Fibroblast of lung (primary cell): ENCODE data around the gene ADRA2C. TPM values are rescaled to one million over a fixed set of nuclear protein-coding genes. Genes with fewer than 3 reads are reported as not detected.

Source experiments
- DNase-seq, 2 donors: peaks; one replicate each; pipeline versions ENCODE4 v3.0.0 to v3.0.0-alpha.2; 2010; ENCODE audit warnings: low read depth in 2 of 2
- H2AFZ ChIP-seq: 2 replicates; pipeline ENCODE4 v1.5.1; 2012; ENCODE audit warnings: low read length, control low read depth, inconsistent platforms
- H3K27ac ChIP-seq: 2 replicates; pipeline ENCODE4 v1.5.1; 2011; ENCODE audit warnings: low read length, control low read depth; ENCODE audit not compliant: insufficient read depth
- H3K27me3 ChIP-seq: 2 replicates; pipeline ENCODE4 v1.5.1; 2011; ENCODE audit warnings: mild to moderate bottlenecking, low read length; ENCODE audit not compliant: control insufficient read depth, insufficient read depth
- H3K36me3 ChIP-seq: 2 replicates; pipeline ENCODE4 v1.5.1; 2011; ENCODE audit warnings: low read length; ENCODE audit not compliant: control insufficient read depth, insufficient read depth
- H3K4me1 ChIP-seq: 2 replicates; pipeline ENCODE4 v1.5.1; 2011; ENCODE audit warnings: low read length; ENCODE audit not compliant: control insufficient read depth, insufficient read depth; ENCODE audit errors: extremely low read depth
- H3K4me2 ChIP-seq: 2 replicates; pipeline ENCODE4 v1.5.1; 2011; ENCODE audit warnings: low read length, control low read depth; ENCODE audit not compliant: insufficient read depth; ENCODE audit errors: extremely low read depth
- H3K4me3 ChIP-seq, 4 experiments: fragments of 200-600 bp in 1 of 4; sonication (generic) in 1 of 4; replicated peaks in 1 of 4; 2 replicates each; pipeline ENCODE4 v1.5.1; 2011 to 2016; ENCODE audit warnings: low read length in 4 of 4, low read depth in 3 of 4, mild to moderate bottlenecking in 3 of 4, control low read depth in 2 of 4, inconsistent platforms in 1 of 4, mixed read lengths in 1 of 4; ENCODE audit not compliant: insufficient read depth in 1 of 4; ENCODE audit errors: control extremely low read depth in 1 of 4
- H3K79me2 ChIP-seq: 2 replicates; pipeline ENCODE4 v1.5.1; 2012; ENCODE audit warnings: mild to moderate bottlenecking, low read length, inconsistent platforms; ENCODE audit not compliant: control insufficient read depth, insufficient read depth
- H3K9ac ChIP-seq: 2 replicates; pipeline ENCODE4 v1.5.1; 2011; ENCODE audit warnings: mild to moderate bottlenecking, low read length, control low read depth; ENCODE audit not compliant: insufficient read depth
- H3K9me3 ChIP-seq: 2 replicates; pipeline ENCODE4 v1.5.1; 2012; ENCODE audit warnings: low read depth, low read length; ENCODE audit not compliant: control insufficient read depth, insufficient read depth
- H4K20me1 ChIP-seq: 2 replicates; pipeline ENCODE4 v1.5.1; 2011; ENCODE audit warnings: low read length; ENCODE audit not compliant: control insufficient read depth, insufficient read depth; ENCODE audit errors: extremely low read depth
- EZH2 ChIP-seq: IDR thresholded peaks from 2 replicates; pipeline ENCODE4 v1.5.1; 2012; ENCODE audit warnings: low read length, control low read depth, mild to moderate bottlenecking; ENCODE audit errors: missing control alignments
- polyA plus RNA-seq, 2 donors: library from polyadenylated mRNA; depleted of rRNA in 1 of 2; stranded (reverse) in 1 of 2; unstranded in 1 of 2; fragments of >200 nt; gene quantifications; 2 replicates each; pipeline ENCODE4 v1.2.1, GENCODE V29; 2011 to 2012; ENCODE audit warnings: missing spikeins in 1 of 2
- total RNA-seq: library from RNA; depleted of rRNA; stranded (reverse); fragments of >200 nt; gene quantifications from 2 replicates; pipeline ENCODE4 v1.2.1, GENCODE V29; 2014
- TF ChIP-seq, protein P1 (sequence below), 2 donors: IDR thresholded peaks in 1 of 2; conservative IDR thresholded peaks in 1 of 2; 1 replicate in 1 of 2; 2 replicates in 1 of 2; pipeline ENCODE4 v1.5.1; 2011 to 2012; ENCODE audit warnings: low read length in 2 of 2, control low read depth in 1 of 2, inconsistent platforms in 1 of 2, low read depth in 1 of 2, mild to moderate bottlenecking in 1 of 2

The ADRA2C gene
- total and polyA plus RNA-seq, 2 donors (not counting 1 experiment from before 2014, with no cell fraction given): 0.30 to 0.33 TPM

DNA sequence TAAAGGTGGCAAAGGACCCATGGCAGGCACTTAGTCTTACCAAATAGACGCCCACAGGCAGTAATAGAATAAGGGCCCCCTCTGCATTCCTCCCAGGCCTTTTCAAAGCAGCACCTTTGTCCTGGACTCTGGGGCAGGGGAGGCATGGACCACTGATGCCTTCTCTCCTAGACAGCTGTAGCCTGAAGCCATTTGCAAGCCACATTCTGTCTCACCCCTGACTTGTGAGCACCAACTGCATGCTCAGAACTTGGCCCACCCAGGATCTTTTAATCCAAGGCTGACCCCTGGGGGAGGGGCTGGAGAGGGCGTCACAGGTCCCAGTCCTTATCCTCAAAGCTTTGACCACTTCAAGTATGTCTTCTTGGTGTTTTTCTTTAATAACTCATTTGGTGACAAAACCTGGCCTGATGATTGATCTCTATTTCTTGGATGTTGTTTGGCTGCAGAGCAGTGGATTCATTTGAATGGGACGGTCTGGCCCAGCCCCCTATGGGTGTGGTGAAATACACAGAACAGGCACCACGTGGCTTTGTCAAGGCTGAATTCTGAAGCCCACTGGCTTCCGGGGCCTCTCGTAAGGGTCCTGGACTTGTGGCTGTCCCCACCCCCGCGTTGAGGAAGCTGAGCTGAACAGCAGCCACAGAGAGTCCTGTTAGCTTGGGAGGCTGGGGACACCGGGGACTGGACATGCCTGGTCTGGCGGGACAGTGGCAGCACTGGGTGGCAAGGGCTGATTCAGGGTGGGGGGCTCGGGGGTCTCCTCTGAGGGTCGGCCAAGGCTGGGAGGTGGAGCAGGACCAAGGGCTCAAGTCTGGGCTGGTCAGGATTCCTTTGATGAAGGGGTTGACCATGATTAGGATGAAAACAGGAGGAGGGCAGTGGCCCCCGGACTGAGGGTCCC lies 36.6 kb downstream of the ADRA2C start:
- H3K4me1 ChIP-seq: no peaks in the 10 kb centered on the region
- H3K27ac ChIP-seq: no peak overlapping the region
- no peak overlapping the region for H3K9ac ChIP-seq
- H3K27me3 ChIP-seq: no peaks in the 10 kb centered on the region
- TF ChIP-seq, protein P1, sequence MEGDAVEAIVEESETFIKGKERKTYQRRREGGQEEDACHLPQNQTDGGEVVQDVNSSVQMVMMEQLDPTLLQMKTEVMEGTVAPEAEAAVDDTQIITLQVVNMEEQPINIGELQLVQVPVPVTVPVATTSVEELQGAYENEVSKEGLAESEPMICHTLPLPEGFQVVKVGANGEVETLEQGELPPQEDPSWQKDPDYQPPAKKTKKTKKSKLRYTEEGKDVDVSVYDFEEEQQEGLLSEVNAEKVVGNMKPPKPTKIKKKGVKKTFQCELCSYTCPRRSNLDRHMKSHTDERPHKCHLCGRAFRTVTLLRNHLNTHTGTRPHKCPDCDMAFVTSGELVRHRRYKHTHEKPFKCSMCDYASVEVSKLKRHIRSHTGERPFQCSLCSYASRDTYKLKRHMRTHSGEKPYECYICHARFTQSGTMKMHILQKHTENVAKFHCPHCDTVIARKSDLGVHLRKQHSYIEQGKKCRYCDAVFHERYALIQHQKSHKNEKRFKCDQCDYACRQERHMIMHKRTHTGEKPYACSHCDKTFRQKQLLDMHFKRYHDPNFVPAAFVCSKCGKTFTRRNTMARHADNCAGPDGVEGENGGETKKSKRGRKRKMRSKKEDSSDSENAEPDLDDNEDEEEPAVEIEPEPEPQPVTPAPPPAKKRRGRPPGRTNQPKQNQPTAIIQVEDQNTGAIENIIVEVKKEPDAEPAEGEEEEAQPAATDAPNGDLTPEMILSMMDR (conservative IDR thresholded peaks at IDR 0.05 in 1 of 2, IDR thresholded peaks at IDR 0.05 in 1 of 2; ENCODE audit: low read depth in 1 of 2, low read length in 2 of 2): no peak
- no peak for TF ChIP-seq EZH2
- no peaks in the 10 kb centered on the region for H3K9me3 ChIP-seq
- H4K20me1 ChIP-seq: no peaks in the 10 kb centered on the region
- no peak overlapping the region for H2AFZ ChIP-seq
- H3K36me3 ChIP-seq: no peaks in the 10 kb centered on the region
- DNase-seq: no peak
- H3K4me2 ChIP-seq: no peak overlapping the region
- H3K79me2 ChIP-seq: no peaks in the 10 kb centered on the region
- H3K4me3 ChIP-seq: no peak overlapping the region

DNA sequence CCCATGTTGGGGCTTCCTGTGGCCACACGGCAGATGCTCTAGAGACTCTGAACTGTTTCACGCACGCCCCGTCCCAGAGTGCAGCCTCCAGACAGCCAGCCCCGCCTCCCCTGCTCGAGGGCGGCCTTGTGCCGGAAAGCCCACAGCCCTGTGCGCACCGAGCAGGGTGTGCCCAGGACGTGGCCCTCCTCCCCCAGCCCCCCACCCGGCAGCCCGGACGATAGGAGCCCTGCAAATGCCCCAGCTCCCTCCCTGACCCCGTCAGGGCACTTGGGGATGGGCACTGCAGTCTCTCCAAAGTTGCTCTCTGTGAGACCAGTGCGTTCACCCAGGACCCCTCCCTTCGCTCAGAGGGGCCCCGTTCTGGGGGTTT lies 37.3 kb downstream of the ADRA2C start:
- Histone ChIP-seq H3K9ac (no peak overlapping the region), H3K9me3 (no peaks in the 10 kb centered on the region), H2AFZ (no peak overlapping the region), H3K79me2 (no peaks in the 10 kb centered on the region), H3K27me3 (no peaks in the 10 kb centered on the region), H3K27ac (no peak overlapping the region), H3K36me3 (no peaks in the 10 kb centered on the region), H3K4me1 (no peaks in the 10 kb centered on the region), H3K4me2 (no peak overlapping the region), H3K4me3 (no peak overlapping the region), H4K20me1 (no peaks in the 10 kb centered on the region)
- TF ChIP-seq EZH2: no peak
- TF ChIP-seq, protein P1 (conservative IDR thresholded peaks at IDR 0.05 in 1 of 2, IDR thresholded peaks at IDR 0.05 in 1 of 2; ENCODE audit: low read depth in 1 of 2, low read length in 2 of 2): no peak
- no peak for DNase-seq

DNA sequence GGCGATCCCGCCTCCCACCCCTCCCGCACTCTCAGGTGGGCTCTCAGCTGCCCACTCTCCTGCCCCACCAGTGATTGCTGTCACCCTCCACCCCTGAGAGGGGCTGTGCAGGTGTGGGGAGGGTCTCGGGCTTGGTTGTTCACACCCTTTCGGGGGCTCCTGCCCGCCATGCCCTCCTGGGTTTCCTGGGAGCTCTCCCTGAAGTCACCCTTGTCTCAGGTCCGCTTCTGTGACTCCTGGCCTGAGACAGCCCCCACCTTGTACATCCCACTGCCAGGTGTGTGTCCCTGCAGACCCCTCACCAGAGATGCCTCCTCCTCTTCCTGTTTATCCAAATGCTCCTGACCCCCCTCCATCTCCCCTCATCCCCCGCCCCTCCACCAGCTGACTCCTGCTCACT lies 37.8 kb downstream of the ADRA2C start:
- H3K4me3 ChIP-seq: no peak overlapping the region
- H3K4me1 ChIP-seq: no peaks in the 10 kb centered on the region
- no peak overlapping the region for H3K27ac ChIP-seq
- no peaks in the 10 kb centered on the region for H3K9me3 ChIP-seq
- no peaks in the 10 kb centered on the region for H3K79me2 ChIP-seq
- no peak for DNase-seq
- H3K36me3 ChIP-seq: no peaks in the 10 kb centered on the region
- H3K4me2 ChIP-seq: no peak overlapping the region
- H3K27me3 ChIP-seq: no peaks in the 10 kb centered on the region
- no peak overlapping the region for H3K9ac ChIP-seq
- no peak overlapping the region for H2AFZ ChIP-seq
- H4K20me1 ChIP-seq: no peaks in the 10 kb centered on the region
- TF ChIP-seq, protein P1 (conservative IDR thresholded peaks at IDR 0.05 in 1 of 2, IDR thresholded peaks at IDR 0.05 in 1 of 2; ENCODE audit: low read depth in 1 of 2, low read length in 2 of 2): no peak
- no peak for TF ChIP-seq EZH2
